Mesendoderm (in vitro differentiated cells): Measurements from ENCODE around the gene RNF26.

ENCODE experiments used
- DNase-seq: peaks from one replicate; pipeline ENCODE4 v3.0.0; 2013
- H2AK5ac ChIP-seq: 2 replicates; pipeline ENCODE4 v1.6.1; 2013; ENCODE audit warnings: low read length, inconsistent platforms
- H2BK120ac ChIP-seq: 2 replicates; pipeline ENCODE4 v1.6.1; 2013; ENCODE audit warnings: low read depth, mild to moderate bottlenecking, low read length, moderate library complexity, mixed read lengths
- H2BK15ac ChIP-seq: replicated peaks from 2 replicates; pipeline ENCODE4 v1.6.1; 2013; ENCODE audit warnings: low read depth, mild to moderate bottlenecking, moderate library complexity
- H2BK5ac ChIP-seq: 2 replicates; pipeline ENCODE4 v1.6.1; 2013; ENCODE audit warnings: low read length, inconsistent platforms
- H3K18ac ChIP-seq: 2 replicates; pipeline ENCODE4 v1.6.1; 2013; ENCODE audit warnings: mild to moderate bottlenecking, low read length, mixed read lengths
- H3K23ac ChIP-seq: one replicate; pipeline ENCODE4 v1.6.1; 2013; ENCODE audit warnings: low read length
- H3K27ac ChIP-seq: 2 replicates; pipeline ENCODE4 v1.5.1; 2013; ENCODE audit warnings: low read depth, mild to moderate bottlenecking, inconsistent platforms, low read length, moderate library complexity
- H3K27me3 ChIP-seq: 2 replicates; pipeline ENCODE4 v1.6.1; 2013; ENCODE audit warnings: low read length, control low read depth, mild to moderate bottlenecking, inconsistent platforms; ENCODE audit not compliant: insufficient read depth, poor library complexity
- H3K36me3 ChIP-seq: 2 replicates; pipeline ENCODE4 v1.6.1; 2013; ENCODE audit warnings: low read length, inconsistent platforms; ENCODE audit not compliant: control insufficient read depth, insufficient read depth
- H3K4ac ChIP-seq: one replicate; pipeline ENCODE4 v1.6.1; 2013; ENCODE audit warnings: low read depth, mild to moderate bottlenecking, low read length, moderate library complexity
- H3K4me1 ChIP-seq: 2 replicates; pipeline ENCODE4 v1.6.1; 2013; ENCODE audit warnings: low read depth, low read length, inconsistent platforms; ENCODE audit not compliant: control insufficient read depth
- H3K4me2 ChIP-seq: 2 replicates; pipeline ENCODE4 v1.6.1; 2013; ENCODE audit warnings: low read length
- H3K4me3 ChIP-seq: 2 replicates; pipeline ENCODE4 v1.5.1; 2013; ENCODE audit warnings: mild to moderate bottlenecking, low read length
- H3K56ac ChIP-seq: one replicate; pipeline ENCODE4 v1.6.1; 2013; ENCODE audit warnings: low read length
- H3K79me1 ChIP-seq: 2 replicates; pipeline ENCODE4 v1.6.1; 2013; ENCODE audit warnings: low read length, inconsistent platforms
- H3K79me2 ChIP-seq: 2 replicates; pipeline ENCODE4 v1.6.1; 2013; ENCODE audit warnings: mild to moderate bottlenecking, low read length; ENCODE audit not compliant: control insufficient read depth, insufficient read depth
- H3K9ac ChIP-seq: 2 replicates; pipeline ENCODE4 v1.6.1; 2013; ENCODE audit warnings: low read length, inconsistent platforms
- H4K5ac ChIP-seq: one replicate; pipeline ENCODE4 v1.6.1; 2013; ENCODE audit warnings: low read length
- H4K8ac ChIP-seq: one replicate; pipeline ENCODE4 v1.6.1; 2013; ENCODE audit warnings: low read depth, mild to moderate bottlenecking, control low read depth, low read length, moderate library complexity
- WGBS: extraction: QIAGEN DNeasy Blood & Tissue Kit; methylation state at CpG from one replicate; pipeline ENCODE4 v1.1.7; 2013; ENCODE audit warnings: low lambda C conversion rate, missing lambda C conversion rate; ENCODE audit not compliant: insufficient coverage; ENCODE audit errors: extremely low coverage; 5-methylcytosine and 5-hydroxymethylcytosine counted together

Gene RNF26

DNA sequence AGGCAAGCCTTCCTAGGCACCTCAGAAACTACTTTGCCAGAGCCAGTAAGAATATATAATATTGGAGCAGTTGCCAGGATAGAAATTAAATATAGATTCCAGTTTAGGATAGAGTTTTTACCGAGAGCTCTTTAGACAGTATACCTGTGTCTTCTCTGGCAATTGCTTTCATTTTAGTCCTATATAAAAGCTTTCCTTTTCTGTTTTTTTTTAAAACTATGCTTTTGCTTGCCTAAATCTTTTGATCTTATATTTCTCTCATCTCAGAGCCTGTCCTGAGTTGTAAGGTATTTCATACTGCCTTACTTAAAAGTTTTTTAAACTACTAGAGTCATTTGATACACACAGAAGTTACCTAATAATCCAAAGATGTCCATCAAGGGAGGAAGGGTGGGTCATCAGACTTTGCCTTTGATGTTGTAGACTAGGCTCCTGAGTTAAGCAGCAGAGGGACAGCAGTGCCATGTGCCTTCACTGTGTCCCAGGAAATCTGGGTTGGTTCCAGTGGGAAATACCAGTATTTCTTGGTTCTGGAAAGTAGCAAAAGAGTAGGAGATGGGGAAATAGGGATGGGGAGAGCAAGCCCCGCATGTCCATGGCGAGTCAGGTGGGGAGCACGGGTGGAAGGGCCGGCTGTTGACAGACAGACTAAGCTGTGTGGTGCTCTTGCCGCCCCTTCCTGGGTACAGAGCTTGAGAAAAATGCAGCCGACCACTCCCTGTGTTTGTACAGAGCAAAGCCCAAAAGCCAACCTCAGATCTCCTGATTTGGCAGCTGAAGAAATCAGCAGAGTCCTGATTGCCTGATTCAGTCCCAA, 28.6 kb upstream of the RNF26 start:
- Histone ChIP-seq H3K27me3 (no peaks in the 10 kb centered on the region), H3K9ac (no peak overlapping the region), H4K8ac (no peak overlapping the region), H3K23ac (no peak overlapping the region), H4K5ac (no peak overlapping the region), H3K79me1 (no peaks in the 10 kb centered on the region), H2BK15ac (no peak overlapping the region), H3K36me3 (peaks cover 4% of the 10 kb centered on the region), H3K4ac (no peak overlapping the region), H3K4me2 (no peak overlapping the region), H3K56ac (no peak overlapping the region), H3K4me1 (peaks cover 2% of the 10 kb centered on the region), H2BK5ac (no peak overlapping the region), H2AK5ac (no peak overlapping the region), H3K4me3 (no peak overlapping the region), H3K27ac (no peak overlapping the region), H3K79me2 (no peaks in the 10 kb centered on the region), H2BK120ac (no peak overlapping the region), H3K18ac (no peak overlapping the region)
- no peak for DNase-seq
- WGBS: no CpG with 5 or more reads among the region's 7 CpGs

DNA sequence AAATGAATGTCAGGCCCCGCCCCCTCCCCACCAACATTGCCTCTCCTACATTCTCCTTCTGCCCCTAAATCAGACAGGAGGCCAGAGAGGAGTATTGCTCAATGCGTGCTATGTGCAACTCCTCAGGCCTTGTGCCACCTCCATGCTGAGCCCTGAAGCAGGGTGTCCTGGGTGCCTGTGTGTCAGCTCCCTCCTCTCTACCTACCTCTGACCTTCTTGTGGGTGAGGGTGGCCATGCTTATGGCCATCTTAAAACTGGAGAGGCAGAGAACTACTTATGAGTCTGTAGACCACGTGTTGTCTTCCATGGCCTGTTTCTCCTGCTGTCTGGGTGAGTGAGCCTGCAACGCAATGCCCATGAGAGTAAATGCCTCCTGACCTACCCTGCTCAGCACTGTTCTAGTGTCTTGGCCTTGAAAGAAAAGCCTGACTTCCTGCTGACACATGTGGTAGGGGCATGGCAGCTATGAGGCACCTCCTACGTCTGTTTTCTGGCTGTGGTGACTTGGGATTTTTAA, 27.9 kb upstream of the RNF26 start:
- no peak overlapping the region for H3K56ac ChIP-seq
- H3K27me3 ChIP-seq: no peaks in the 10 kb centered on the region
- H2BK15ac ChIP-seq: no peak overlapping the region
- no CpG with 5 or more reads among the region's 5 CpGs for WGBS
- H3K23ac ChIP-seq: no peak overlapping the region
- H2BK120ac ChIP-seq: no peak overlapping the region
- H3K79me1 ChIP-seq: no peaks in the 10 kb centered on the region
- no peak overlapping the region for H3K4ac ChIP-seq
- H3K9ac ChIP-seq: no peak overlapping the region
- peaks cover 4% of the 10 kb centered on the region for H3K36me3 ChIP-seq
- H2BK5ac ChIP-seq: no peak overlapping the region
- no peak overlapping the region for H4K8ac ChIP-seq
- no peak overlapping the region for H3K4me3 ChIP-seq
- H2AK5ac ChIP-seq: no peak overlapping the region
- H3K4me1 ChIP-seq: peaks cover 2% of the 10 kb centered on the region
- no peaks in the 10 kb centered on the region for H3K79me2 ChIP-seq
- no peak overlapping the region for H4K5ac ChIP-seq
- H3K4me2 ChIP-seq: no peak overlapping the region
- no peak for DNase-seq
- no peak overlapping the region for H3K27ac ChIP-seq
- H3K18ac ChIP-seq: no peak overlapping the region

DNA sequence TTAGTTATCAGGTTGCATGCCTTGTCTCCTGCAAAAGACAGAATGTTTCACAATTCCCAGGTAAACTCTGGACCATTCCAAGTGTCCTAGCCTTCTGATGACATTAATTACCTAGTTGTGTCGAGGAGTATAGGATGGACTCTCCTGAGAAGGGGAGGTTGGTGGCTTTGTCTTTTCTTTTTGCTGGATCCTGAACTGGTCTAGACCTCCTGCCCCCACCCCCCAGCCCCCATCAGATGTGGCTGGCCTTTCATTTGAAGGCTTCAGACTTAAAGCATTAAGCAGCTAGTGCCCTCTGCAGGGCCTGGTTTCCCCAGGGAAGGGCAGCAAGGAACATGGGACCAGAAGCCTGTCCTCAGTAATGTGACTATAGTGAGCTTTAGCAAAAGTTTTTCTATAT, 27.1 kb upstream of the RNF26 start:
- Histone ChIP-seq H3K4me3 (no peak overlapping the region), H3K4ac (no peak overlapping the region), H3K79me1 (no peaks in the 10 kb centered on the region), H3K36me3 (peaks cover 4% of the 10 kb centered on the region), H3K4me2 (no peak overlapping the region), H3K56ac (no peak overlapping the region), H2AK5ac (no peak overlapping the region), H3K27ac (no peak overlapping the region), H3K18ac (no peak overlapping the region), H2BK15ac (no peak overlapping the region), H2BK120ac (no peak overlapping the region), H3K79me2 (no peaks in the 10 kb centered on the region), H4K5ac (no peak overlapping the region), H3K23ac (no peak overlapping the region), H3K9ac (no peak overlapping the region), H4K8ac (no peak overlapping the region), H3K4me1 (peaks cover 2% of the 10 kb centered on the region), H3K27me3 (no peaks in the 10 kb centered on the region), H2BK5ac (no peak overlapping the region)
- peak; percentile 70 for DNase-seq
- WGBS: no CpG with 5 or more reads among the region's 1 CpG

DNA sequence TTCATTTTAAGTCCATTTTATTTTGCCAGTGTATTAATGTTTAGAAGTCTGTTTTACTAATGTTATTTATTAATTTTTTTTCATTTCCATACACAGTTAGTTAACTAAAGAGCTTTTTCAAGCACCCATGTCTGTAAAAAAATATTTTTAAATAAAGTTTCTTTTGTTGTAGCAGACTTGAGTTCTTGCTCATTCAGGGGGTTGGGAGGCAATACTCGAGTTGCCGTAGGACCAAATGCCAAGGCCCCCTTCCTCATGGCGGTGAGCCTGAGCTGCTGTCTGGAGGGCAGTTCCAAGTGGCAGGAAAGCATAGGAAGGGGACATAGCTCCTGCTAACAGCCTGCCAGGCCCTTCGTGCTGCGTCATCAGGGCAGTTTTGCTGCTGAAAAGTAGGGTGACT, 26.4 kb upstream of the RNF26 start:
- Histone ChIP-seq H3K9ac (no peak overlapping the region), H3K23ac (no peak overlapping the region), H2BK15ac (no peak overlapping the region), H3K4me3 (no peak overlapping the region), H2BK120ac (no peak overlapping the region), H3K27ac (no peak overlapping the region), H4K8ac (no peak overlapping the region), H3K79me1 (no peaks in the 10 kb centered on the region), H2AK5ac (no peak overlapping the region), H3K56ac (no peak overlapping the region), H3K27me3 (no peaks in the 10 kb centered on the region), H4K5ac (no peak overlapping the region), H3K4me1 (peaks cover 2% of the 10 kb centered on the region), H3K79me2 (no peaks in the 10 kb centered on the region), H3K4me2 (no peak overlapping the region), H3K18ac (no peak overlapping the region), H2BK5ac (no peak overlapping the region), H3K36me3 (peaks cover 7% of the 10 kb centered on the region), H3K4ac (no peak overlapping the region)
- no peak for DNase-seq
- WGBS: no CpG with 5 or more reads among the region's 5 CpGs

DNA sequence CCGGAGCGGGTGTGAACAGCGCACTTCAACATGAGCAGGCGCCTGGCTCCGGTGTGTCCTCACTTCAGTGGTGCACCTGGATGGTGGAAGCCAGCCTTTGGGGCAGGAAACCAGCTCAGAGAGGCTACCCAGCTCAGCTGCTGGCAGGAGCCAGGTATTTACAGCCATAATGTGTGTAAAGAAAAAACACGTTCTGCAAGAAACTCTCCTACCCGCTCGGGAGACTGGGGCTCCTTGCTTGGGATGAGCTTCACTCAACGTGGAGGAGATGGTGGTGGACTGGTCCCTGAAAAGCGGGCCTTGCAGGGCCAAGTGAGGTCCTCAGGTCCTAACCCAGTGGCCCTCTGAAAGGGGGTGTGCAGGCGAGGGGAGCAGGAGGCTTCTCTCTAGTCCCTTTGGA, 24.9 kb upstream of the RNF26 start:
- no peak overlapping the region for H3K18ac ChIP-seq
- H2AK5ac ChIP-seq: no peak overlapping the region
- H3K56ac ChIP-seq: no peak overlapping the region
- H3K27me3 ChIP-seq: no peaks in the 10 kb centered on the region
- no CpG with 5 or more reads among the region's 11 CpGs for WGBS
- H3K79me2 ChIP-seq: no peaks in the 10 kb centered on the region
- DNase-seq: no peak
- H2BK120ac ChIP-seq: no peak overlapping the region
- no peak overlapping the region for H3K9ac ChIP-seq
- no peak overlapping the region for H2BK15ac ChIP-seq
- H4K8ac ChIP-seq: no peak overlapping the region
- H3K79me1 ChIP-seq: no peaks in the 10 kb centered on the region
- no peak overlapping the region for H3K4ac ChIP-seq
- peaks cover 6% of the 10 kb centered on the region for H3K36me3 ChIP-seq
- H4K5ac ChIP-seq: no peak overlapping the region
- H2BK5ac ChIP-seq: no peak overlapping the region
- H3K23ac ChIP-seq: no peak overlapping the region
- H3K27ac ChIP-seq: no peak overlapping the region
- H3K4me3 ChIP-seq: no peak overlapping the region
- H3K4me1 ChIP-seq: peaks cover 2% of the 10 kb centered on the region
- no peak overlapping the region for H3K4me2 ChIP-seq
